Measurements from ENCODE around the gene SPARC.

SPARC gene

DNA sequence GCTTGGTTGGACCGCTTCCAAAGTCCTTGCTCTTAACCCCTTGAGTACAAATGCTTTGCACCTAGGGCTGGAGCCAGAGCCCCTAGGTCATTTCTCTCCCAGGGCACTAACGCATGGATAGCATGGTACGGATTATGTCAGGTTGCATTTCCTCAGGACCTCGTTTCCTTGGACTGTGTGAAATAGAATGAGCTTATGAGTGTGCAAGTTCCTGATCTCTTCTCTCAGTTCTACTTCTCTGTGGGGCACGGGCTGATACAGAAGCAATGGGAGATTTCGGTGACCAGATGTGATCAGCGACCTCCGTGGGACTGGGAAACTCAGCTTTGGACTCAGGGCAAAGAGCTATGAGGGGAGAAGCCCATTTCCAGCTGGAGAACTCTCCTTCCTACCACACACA lies 14.2 kb downstream of the SPARC start:
- TF ChIP-seq FOXM1 (IDR thresholded peaks at IDR 0.05; ENCODE audit: borderline replicate concordance, low read depth) = no peak

DNA sequence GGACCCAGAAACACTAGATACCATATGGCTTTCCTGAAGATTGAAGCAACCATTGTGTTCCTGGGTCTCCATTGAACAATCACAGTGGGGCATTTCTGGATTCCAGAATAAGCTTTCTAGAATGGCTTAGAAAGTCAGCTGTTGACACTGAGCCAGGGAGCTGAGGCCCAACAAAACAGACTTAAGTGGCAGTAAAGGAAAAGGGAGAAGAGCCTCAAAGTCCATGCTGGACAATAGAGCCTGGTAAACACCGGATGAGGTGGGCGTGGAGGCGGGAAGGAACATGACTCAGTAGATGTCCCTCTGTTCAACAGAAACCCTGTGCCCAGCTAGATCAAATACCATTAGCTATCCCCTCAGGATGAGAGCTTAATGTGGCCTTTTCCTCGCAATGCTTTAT lies 14.8 kb downstream of the SPARC start:
- TF ChIP-seq FOXM1 (IDR thresholded peaks at IDR 0.05; ENCODE audit: borderline replicate concordance, low read depth) (no peak), EGR1 (IDR thresholded peaks at IDR 0.05) (0 out of 2 replicates have a peak, but pooled peaks have one; percentile 33)

DNA sequence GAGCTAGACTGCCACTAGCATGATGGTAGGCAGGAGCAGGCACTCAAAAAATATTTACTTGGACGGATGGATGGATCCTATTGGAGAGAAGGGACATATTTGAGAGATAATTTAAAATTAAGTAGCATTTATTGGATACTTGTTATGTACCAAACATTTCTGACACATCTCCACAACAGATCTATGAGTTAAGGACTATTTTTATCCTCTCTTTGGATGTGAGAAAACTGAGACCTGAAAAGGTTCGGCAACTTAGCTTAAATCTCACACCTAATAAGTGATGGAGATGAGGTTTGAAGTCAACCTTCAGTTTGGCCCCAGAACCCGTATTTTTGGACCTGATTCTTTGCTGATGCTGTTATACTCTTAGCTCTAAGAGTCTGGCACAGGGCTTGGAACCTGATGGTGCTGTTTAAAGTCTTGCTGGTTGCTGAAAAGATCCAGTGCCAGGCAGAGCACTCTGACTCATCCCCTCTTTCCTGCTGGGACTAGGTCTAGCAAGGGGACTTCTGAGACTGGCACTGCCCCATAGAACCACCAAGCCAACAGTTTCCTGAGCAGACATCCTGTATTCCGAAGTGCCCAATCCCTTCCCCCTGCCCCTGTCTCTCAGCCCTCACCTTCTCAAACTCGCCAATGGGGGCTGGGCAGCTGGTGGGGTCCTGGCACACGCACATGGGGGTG lies 15.6 kb downstream of the SPARC start:
- TF ChIP-seq FOXM1 (IDR thresholded peaks at IDR 0.05; ENCODE audit: borderline replicate concordance, low read depth) = no peak
- no peak for TF ChIP-seq ZBTB7A (IDR thresholded peaks at IDR 0.05; ENCODE audit: low read depth)

DNA sequence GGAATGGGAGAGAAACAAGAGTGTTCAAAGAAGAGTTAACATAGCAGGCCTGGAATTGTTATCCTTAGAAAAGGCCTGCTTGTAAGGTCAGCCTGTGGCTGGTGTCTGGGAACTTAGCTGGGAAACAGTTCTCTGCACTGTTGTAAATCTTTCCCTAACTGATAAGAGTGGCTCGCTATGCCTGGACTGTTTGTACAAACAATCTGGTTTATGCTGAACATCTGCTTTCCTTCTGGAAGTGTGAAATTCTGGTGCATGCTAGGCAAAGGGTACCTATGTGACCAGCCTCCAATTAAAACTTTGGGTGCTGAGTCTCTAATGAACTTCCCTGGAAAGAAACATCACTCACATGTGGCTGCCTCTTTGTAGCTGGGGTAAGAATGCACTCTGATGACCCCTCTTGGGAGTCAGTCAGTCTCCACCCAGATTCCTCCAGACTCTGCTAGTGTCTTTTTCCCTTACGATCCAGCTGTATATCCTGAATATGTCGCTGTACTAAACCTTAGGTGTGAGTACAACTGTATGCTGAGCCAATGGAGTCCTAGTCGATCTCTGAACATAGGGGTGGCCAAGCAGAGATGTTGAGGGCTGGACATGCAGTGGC lies 16.5 kb downstream of the SPARC start:
- no peak for TF ChIP-seq YY1 (IDR thresholded peaks at IDR 0.05; ENCODE audit: low read depth)
- TF ChIP-seq TEAD4 (IDR thresholded peaks at IDR 0.05) = no peak
- TF ChIP-seq FOXM1 (IDR thresholded peaks at IDR 0.05; ENCODE audit: borderline replicate concordance, low read depth) = no peak
- TF ChIP-seq NFIC (IDR thresholded peaks at IDR 0.05) = no peak
- no peak for TF ChIP-seq TCF12 (IDR thresholded peaks at IDR 0.05; ENCODE audit: low read depth)

DNA sequence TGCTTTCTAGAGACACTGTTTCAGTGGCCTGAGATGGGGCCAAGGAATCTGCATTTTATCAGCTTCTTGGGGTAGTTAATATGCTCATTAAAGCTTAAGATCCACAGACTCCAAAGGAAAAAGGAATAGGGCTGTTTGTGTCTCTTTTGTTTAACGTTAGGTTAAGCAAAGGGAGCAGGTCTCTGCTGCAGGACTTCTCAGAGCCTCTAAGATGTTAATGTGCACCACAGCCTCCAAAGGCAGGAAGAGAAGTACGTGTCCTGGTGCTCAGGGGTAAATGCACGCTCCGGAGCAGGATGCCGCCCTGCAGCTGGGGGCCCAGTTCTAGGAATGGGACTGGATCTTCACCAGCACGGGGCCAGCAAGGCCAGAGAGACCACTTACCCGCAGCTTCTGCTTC lies 19.6 kb downstream of the SPARC start:
- TF ChIP-seq, protein P1, sequence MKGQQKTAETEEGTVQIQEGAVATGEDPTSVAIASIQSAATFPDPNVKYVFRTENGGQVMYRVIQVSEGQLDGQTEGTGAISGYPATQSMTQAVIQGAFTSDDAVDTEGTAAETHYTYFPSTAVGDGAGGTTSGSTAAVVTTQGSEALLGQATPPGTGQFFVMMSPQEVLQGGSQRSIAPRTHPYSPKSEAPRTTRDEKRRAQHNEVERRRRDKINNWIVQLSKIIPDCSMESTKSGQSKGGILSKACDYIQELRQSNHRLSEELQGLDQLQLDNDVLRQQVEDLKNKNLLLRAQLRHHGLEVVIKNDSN (IDR thresholded peaks at IDR 0.05) = no peak
- TF ChIP-seq RAD21 (IDR thresholded peaks at IDR 0.05; ENCODE audit: low read depth) (no peak), CEBPB (IDR thresholded peaks at IDR 0.05) (no peak), NFIC (IDR thresholded peaks at IDR 0.05) (no peak), TAF1 (IDR thresholded peaks at IDR 0.05; ENCODE audit: low read depth) (no peak), TCF12 (IDR thresholded peaks at IDR 0.05; ENCODE audit: low read depth) (no peak), ZBTB7A (IDR thresholded peaks at IDR 0.05; ENCODE audit: low read depth) (no peak), TEAD4 (IDR thresholded peaks at IDR 0.05) (no peak), EGR1 (IDR thresholded peaks at IDR 0.05) (no peak), EP300 (IDR thresholded peaks at IDR 0.05; ENCODE audit: borderline replicate concordance) (no peak), FOXM1 (IDR thresholded peaks at IDR 0.05; ENCODE audit: borderline replicate concordance, low read depth) (no peak), CREB1 (IDR thresholded peaks at IDR 0.05; ENCODE audit: low read depth) (no peak)
- TF ChIP-seq, protein P2, sequence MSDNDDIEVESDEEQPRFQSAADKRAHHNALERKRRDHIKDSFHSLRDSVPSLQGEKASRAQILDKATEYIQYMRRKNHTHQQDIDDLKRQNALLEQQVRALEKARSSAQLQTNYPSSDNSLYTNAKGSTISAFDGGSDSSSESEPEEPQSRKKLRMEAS (IDR thresholded peaks at IDR 0.05) = no peak

DNA sequence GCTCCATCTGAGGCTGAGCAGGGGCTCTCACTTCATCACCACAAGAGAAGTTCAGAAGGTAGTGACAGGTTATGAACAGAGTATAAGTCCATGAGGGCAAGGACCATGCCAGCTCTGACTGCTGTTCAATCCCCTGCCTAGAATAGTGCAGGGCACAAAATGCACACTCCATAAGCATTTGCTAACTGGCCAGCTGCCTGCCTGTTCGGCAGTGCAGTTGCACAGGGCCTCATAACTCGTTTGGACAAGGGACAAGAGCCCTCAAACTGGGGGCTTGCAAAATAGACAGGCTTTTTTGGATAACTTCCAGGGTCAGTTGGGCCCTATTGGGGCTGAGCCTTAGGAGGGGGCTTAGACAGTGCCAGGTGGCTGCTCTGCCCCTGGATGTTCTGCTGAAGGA lies 21.1 kb downstream of the SPARC start:
- TF ChIP-seq YY1 (IDR thresholded peaks at IDR 0.05; ENCODE audit: low read depth) = no peak
- no peak for TF ChIP-seq EP300 (IDR thresholded peaks at IDR 0.05; ENCODE audit: borderline replicate concordance)
- TF ChIP-seq CREB1 (IDR thresholded peaks at IDR 0.05; ENCODE audit: low read depth) = no peak
- TF ChIP-seq TAF1 (IDR thresholded peaks at IDR 0.05; ENCODE audit: low read depth) = no peak
- no peak for TF ChIP-seq TCF12 (IDR thresholded peaks at IDR 0.05; ENCODE audit: low read depth)
- no peak for TF ChIP-seq TEAD4 (IDR thresholded peaks at IDR 0.05)
- TF ChIP-seq, protein P3, sequence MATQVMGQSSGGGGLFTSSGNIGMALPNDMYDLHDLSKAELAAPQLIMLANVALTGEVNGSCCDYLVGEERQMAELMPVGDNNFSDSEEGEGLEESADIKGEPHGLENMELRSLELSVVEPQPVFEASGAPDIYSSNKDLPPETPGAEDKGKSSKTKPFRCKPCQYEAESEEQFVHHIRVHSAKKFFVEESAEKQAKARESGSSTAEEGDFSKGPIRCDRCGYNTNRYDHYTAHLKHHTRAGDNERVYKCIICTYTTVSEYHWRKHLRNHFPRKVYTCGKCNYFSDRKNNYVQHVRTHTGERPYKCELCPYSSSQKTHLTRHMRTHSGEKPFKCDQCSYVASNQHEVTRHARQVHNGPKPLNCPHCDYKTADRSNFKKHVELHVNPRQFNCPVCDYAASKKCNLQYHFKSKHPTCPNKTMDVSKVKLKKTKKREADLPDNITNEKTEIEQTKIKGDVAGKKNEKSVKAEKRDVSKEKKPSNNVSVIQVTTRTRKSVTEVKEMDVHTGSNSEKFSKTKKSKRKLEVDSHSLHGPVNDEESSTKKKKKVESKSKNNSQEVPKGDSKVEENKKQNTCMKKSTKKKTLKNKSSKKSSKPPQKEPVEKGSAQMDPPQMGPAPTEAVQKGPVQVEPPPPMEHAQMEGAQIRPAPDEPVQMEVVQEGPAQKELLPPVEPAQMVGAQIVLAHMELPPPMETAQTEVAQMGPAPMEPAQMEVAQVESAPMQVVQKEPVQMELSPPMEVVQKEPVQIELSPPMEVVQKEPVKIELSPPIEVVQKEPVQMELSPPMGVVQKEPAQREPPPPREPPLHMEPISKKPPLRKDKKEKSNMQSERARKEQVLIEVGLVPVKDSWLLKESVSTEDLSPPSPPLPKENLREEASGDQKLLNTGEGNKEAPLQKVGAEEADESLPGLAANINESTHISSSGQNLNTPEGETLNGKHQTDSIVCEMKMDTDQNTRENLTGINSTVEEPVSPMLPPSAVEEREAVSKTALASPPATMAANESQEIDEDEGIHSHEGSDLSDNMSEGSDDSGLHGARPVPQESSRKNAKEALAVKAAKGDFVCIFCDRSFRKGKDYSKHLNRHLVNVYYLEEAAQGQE (IDR thresholded peaks at IDR 0.05; ENCODE audit: low read depth) = no peak
- TF ChIP-seq NFIC (IDR thresholded peaks at IDR 0.05) = no peak
- TF ChIP-seq RAD21 (IDR thresholded peaks at IDR 0.05; ENCODE audit: low read depth) = no peak
- no peak for TF ChIP-seq CEBPB (IDR thresholded peaks at IDR 0.05)
- no peak for TF ChIP-seq ZBTB7A (IDR thresholded peaks at IDR 0.05; ENCODE audit: low read depth)
- no peak for TF ChIP-seq EGR1 (IDR thresholded peaks at IDR 0.05)
- TF ChIP-seq FOXM1 (IDR thresholded peaks at IDR 0.05; ENCODE audit: borderline replicate concordance, low read depth) = no peak

DNA sequence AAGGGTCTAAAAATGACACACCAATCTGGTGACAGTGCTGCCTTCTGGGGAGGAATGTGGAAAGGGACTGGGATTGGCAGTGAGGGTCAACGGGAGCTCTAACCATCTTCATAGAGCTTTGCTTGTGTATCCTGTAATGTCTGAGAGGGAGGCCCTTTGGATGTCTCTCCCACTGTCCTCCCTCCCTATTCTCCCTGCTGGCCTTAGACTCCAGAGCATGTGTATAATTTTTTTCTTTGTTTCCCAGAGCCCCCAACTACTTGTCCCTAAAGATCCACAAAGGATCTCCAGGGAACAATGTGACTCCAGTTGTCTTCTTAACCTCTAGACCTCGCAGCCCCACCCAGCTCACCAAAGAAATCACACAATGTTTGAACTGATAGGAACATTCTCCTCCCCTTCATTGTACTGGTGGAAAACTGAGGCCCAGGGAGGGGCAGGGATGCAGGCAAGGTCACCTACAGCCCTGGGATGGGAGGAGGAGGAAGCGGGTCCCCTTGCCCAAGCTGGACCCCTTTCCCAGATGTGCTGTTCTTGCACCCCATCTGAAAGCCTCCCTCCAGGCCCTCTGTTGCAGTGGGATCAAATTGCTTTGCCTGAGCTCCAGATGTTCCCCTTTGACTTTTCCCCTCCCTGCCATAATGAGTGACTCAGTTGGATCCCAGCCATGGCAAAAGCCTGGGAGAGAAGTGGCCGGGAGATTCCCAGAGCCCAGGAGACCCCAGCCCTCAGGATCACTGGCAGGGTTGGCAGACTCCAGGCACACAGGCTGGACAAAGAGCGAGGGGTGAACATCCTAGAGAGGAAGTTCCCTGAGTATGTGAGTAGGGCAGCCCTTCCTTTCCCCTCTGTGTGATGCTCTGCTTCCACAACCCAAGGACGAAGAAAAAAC lies 21.8 kb downstream of the SPARC start:
- no peak for TF ChIP-seq TAF1 (IDR thresholded peaks at IDR 0.05; ENCODE audit: low read depth)
- no peak for TF ChIP-seq NFIC (IDR thresholded peaks at IDR 0.05)

DNA sequence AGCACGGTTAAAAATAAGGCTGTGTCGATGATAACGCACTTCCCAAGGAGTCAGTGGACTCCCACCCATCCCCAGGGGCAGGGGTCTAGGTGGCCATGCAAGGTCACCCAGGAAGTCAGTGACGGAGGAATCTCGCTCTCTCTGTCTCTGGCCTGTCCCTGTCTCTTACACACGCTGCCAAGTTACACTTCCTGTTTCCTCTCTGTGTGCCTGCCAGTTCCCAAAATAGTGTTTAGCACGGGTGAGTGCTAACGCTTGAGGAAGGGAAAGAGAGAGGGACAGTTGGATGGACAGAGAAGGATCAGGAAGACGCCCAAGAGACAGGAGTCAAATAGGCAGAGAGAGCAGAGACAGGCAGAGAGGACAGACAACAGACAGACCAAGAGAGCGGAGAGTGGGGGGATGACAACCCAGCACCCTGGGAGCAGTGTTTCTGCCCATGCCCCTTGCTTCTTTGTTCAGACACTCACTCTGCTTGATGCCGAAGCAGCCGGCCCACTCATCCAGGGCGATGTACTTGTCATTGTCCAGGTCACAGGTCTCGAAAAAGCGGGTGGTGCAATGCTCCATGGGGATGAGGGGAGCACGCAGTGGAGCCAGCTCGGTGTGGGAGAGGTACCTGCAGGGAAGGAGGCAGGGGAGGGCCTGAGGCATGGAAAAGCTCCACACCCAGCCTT lies 23.0 kb downstream of the SPARC start:
- no peak for TF ChIP-seq EP300 (IDR thresholded peaks at IDR 0.05; ENCODE audit: borderline replicate concordance)
- TF ChIP-seq, protein P3 (IDR thresholded peaks at IDR 0.05; ENCODE audit: low read depth) = no peak
- no peak for TF ChIP-seq CEBPB (IDR thresholded peaks at IDR 0.05)
- no peak for TF ChIP-seq RAD21 (IDR thresholded peaks at IDR 0.05; ENCODE audit: low read depth)
- TF ChIP-seq TEAD4 (IDR thresholded peaks at IDR 0.05) = no peak
- TF ChIP-seq CREB1 (IDR thresholded peaks at IDR 0.05; ENCODE audit: low read depth) = no peak
- no peak for TF ChIP-seq EGR1 (IDR thresholded peaks at IDR 0.05)
- TF ChIP-seq TAF1 (IDR thresholded peaks at IDR 0.05; ENCODE audit: low read depth) = no peak
- TF ChIP-seq NFIC (IDR thresholded peaks at IDR 0.05) = no peak
- TF ChIP-seq, protein P1 (IDR thresholded peaks at IDR 0.05) = no peak
- no peak for TF ChIP-seq TCF12 (IDR thresholded peaks at IDR 0.05; ENCODE audit: low read depth)
- no peak for TF ChIP-seq ZBTB7A (IDR thresholded peaks at IDR 0.05; ENCODE audit: low read depth)
- TF ChIP-seq YY1 (IDR thresholded peaks at IDR 0.05; ENCODE audit: low read depth) = no peak
- TF ChIP-seq, protein P2 (IDR thresholded peaks at IDR 0.05) = no peak
- no peak for TF ChIP-seq FOXM1 (IDR thresholded peaks at IDR 0.05; ENCODE audit: borderline replicate concordance, low read depth)

All from Ishikawa (cell line).